Measurements from ENCODE around the gene TMEM59L.
"Not testable (repeated sequence)": the region's sequence is repeated elsewhere in the genome, so short reads cannot be mapped to it uniquely, and the experiment has no call there.

TMEM59L gene

GRCh38 chr19:18593367-18594095 lies 19.1 kb upstream of the TMEM59L start:
- peak in 1 of 58 donors; percentile 13 for DNase-seq

DNA sequence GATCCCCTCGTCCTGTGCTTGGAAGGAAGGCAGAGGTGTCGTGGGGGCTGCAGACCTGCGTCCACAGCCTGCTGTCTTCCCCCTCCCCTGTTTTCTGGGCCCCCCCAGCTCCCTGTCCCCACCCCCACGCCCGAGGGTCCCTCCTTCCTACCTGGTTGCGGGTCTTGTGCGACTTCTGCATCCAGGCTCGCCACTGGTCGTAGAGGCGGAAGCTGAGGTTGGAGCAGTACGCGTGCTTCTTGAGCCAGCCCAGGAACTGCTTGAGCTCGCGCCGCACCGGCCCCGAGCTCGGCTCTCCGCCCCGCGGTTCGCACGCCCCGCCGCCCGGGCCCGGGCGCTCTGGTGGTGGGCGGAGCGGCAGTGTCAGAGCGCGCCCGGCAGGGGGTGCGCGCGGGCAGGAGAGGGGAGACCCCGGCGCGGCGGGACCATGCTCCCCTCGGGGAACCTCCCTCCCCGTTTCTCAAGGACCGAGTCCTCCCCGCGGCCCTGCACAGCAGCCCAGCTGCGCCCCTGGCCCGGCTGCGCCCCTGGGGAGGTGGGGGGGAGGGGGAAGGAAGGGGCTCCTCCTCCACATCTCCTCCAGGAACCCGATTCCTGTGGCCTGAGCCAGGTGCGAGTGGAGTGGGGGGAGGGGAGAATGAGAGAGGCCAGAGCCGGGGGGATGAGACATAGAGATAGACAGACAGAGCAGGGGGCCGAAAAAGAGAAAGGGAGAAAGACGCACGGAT lies 18.4 kb upstream of the TMEM59L start:
- peak in 41 of 58 donors; percentile 5 to 60 (median 32) for DNase-seq

GRCh38 chr19:18594824-18595373 lies 17.8 kb upstream of the TMEM59L start:
- DNase-seq, result no peak

DNA sequence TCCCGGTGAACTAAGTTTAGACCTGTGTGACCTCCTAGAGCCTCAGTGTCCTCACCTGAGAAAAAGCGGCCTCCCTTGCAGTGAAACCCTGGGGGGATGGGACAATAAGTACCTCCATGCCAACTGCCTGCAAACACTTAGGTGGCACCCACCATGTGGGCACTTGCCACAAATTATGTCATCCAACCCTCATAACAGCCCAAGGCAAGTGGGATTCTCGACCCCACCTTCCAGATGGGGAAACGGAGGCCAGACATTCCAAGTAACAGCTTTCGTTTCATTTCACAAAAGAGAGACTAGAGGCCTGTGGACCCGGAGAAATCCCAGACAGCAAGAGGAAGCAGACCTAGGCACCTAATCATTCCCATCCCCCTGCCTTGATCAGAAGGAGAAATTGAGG lies 17.2 kb upstream of the TMEM59L start:
- no peak for DNase-seq

DNA sequence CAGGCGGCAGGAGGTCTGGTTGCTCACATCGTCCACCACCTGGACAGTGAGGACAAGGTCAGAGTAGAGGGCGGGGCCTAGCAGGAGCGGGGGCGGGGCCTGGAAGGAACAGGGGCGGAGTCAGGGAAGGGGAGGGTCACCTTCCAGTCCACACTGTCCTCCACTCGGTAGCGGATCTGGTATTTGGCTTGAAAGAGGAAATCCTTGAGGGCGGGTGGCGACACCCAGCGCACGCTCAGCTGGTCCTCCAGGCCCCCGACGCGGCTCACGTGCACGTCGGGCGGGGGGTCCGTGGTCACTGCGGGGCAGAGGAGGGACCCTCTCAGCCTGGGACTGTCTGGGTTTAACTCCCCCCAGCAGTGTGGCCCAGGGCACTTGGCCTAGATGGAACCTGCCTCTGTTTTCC lies 15.9 kb upstream of the TMEM59L start:
- peak in 2 of 58 donors; percentile 6 to 22 for DNase-seq

GRCh38 chr19:18597809-18598660 lies 14.6 kb upstream of the TMEM59L start:
- DNase-seq, result no peak

DNA sequence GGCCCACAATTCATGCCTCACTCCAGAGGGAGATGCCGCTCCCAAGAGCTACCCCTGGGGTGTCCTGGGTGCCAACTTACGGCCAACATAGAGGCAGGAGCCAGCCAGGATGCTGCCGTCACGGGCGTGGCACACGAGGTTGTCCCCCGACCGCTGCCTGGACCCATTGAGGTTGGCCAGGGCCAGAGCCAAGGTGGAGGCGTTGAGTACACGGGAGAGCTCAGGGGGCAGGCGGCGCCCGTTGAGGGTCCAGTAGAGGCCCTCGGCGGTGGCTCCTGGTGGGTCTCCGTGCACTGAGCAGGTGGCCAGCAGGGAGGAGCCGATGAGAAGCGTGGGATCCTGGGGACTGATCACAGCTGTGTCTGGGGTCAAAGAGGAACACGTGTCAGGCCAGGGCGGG lies 13.2 kb upstream of the TMEM59L start:
- DNase-seq, result no peak

DNA sequence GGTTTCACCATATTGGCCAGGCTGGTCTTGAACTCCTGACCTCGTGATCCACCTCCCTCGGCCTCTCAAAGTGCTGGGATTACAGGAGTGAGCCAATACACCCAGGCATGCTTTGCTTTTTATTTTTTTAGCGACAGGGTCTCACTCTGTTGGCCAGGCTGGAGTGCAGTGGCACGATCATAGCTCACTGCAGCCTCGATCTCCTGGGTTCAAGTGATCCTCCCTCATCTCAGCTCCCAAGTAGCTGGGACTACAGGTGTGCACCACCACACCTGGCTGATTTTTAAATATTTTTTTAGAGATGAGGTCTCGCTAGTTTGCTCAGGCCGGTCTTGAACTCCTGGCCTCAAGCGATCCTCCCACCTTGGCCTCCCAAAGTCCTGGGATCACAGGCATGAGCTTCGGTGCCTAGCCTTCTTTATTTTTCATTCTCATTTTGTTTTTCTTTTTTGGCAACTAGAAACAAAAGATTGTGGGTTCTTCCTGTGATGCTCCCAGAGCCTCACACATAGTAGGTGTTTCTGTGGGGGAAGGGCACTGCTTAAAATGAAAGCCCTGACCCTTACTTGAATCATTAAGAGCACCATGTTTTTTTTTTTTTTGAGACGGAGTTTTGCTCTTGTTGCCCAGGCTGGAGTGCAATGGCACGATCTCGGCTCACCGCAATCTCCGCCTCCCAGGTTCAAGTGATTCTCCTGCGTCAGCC lies 11.8 kb upstream of the TMEM59L start:
- DNase-seq, result not testable (repeated sequence)

- DNase-seq, result no peak
These were observed 10.8 kb upstream of the TMEM59L start for GRCh38 chr19:18601875-18602274.

DNA sequence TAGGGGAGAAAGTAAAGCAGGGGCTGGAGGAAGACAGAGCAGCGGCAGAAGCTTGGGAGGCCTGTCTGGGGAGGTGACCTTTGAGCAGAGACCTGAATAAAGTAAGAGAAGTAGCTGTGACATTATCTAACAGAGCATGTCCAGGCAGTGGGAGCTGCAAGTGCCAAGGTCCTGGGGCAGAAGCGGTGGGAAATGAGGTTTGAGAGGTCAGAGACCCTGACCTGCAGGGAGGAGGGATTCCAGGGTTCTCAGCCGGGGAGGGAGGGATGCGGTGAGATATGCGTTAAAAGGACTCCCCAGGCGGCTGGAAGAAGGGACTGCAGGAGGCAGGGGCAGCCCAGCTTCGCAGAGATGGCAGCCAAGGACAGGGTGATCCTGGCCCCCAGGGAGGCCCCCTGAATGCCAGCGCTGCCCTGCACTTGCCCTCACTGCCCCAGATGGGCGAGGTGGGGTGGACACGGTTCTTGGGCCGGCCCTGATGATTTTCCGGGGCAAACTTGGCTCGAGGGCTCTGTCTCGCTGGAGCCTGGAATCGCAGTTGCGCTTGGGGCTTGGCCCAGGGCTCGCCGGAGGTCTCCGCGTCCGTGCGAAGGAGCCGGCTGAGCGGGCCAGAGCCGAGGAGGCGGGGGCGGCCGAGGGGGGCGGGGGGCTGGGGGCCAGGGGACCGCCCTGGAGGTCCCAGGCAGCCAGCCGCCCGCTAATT lies 9.3 kb upstream of the TMEM59L start:
- DNase-seq, result no peak

- no peak for DNase-seq
These were observed 8.5 kb upstream of the TMEM59L start for GRCh38 chr19:18603958-18604819.

GRCh38 chr19:18604820-18605159 lies 7.9 kb upstream of the TMEM59L start:
- no peak for DNase-seq

- no peak for DNase-seq
These were observed 7.5 kb upstream of the TMEM59L start for GRCh38 chr19:18605196-18605545.

GRCh38 chr19:18605546-18606280 lies 7.0 kb upstream of the TMEM59L start:
- DNase-seq, result no peak

DNA sequence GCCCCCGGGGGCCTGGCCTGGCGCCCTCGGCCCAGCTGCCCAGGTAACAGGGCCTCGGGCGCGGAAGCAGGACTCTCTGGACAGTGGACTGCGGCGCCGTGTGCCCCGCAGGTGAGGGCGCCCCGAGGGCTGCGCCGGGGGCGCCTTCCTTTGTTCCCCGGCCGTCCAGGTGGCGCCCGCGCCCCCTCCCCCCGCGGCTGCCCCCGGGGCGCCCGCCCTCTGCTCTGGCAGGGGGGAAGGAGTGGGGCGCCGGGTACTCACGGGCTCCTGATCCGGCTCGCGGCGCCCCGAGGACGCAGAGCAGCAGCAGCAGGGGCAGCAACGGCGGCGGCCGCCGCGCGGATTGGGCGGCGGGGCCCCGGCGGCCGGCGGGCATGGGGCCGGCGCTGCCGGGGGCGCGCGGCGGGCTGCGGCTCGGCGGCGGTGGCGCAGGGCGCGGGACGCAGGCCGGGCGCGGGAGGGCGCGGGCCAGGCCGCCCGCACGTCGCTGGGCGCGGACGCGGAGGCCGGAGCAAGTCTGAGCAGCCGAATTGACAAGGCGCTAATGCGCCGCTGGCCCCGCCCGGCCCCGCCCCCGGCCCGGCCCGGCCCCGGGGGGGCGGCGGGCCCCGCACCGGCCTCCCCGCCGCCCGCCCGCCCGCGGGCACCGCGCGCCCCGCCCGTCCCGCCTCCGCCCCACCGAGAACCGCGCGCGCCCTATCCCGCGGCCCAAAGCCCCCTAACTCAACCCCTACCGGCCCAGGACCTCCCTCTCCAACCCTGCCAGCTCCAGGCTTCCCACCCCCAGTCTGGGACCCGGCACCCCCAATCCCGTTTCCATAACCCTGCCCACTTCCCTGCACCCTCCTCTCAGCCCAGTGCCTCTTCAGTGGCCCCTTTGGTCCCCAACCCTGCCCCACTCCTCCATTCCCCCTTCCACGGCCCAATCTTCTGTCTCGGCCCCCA lies 6.1 kb upstream of the TMEM59L start, which contains the start of gene CRLF1:
TSS of gene CRLF1 (minus strand) at position 519 of the 945 bp plus-strand sequence. CDS start at position 376, 143 bp downstream.
- no peak for DNase-seq

GRCh38 chr19:18607226-18608101 lies 5.2 kb upstream of the TMEM59L start:
- DNase-seq, result peak in 1 of 58 donors; percentile 5

Measured in anterior cingulate cortex (tissue), 58 donors.